Ramos (cell line): ENCODE results near the gene MAP3K5.

Experiments used
- in situ Hi-C: fragments of 300-500 bp; cut with MboI; formaldehyde crosslinking; loops from one replicate; pipeline ENCODE4 v1.14.3; 2022; ENCODE audit warnings: low sequenced_read_pairs; ENCODE audit not compliant: unreplicated experiment

Gene MAP3K5

DNA sequence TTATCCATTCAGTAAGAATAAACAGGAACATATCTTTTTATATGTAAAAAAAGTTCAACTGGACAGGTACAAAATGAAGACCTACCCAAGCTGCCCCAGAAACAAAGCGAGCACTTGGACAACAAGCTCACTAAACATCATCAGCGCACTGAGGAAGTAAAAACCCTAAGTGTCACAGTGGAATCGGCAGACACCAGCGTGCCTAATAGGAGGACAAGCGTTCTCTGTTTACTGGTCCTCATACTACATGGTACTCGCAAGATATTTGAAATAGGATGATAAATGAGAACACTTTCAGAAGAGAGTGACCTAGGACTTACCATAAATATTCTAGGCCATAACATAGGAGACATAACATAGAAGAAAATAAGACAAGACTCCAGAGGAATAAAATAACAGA, 260.2 kb downstream of the MAP3K5 start:
- in situ Hi-C loops: loop anchor here (25.0 kb wide), 1 partner anchor 995 kb away; no protein-coding TSS in a partner anchor

GRCh38 chr6:136529710-136530109, 262.6 kb downstream of the MAP3K5 start:
- in situ Hi-C loops: loop anchor here (25.0 kb wide), 1 partner anchor 992 kb away; no protein-coding TSS in a partner anchor

GRCh38 chr6:136528477-136528876, 263.8 kb downstream of the MAP3K5 start:
- in situ Hi-C loops: loop anchor here (25.0 kb wide), 1 partner anchor 991 kb away; no protein-coding TSS in a partner anchor

DNA sequence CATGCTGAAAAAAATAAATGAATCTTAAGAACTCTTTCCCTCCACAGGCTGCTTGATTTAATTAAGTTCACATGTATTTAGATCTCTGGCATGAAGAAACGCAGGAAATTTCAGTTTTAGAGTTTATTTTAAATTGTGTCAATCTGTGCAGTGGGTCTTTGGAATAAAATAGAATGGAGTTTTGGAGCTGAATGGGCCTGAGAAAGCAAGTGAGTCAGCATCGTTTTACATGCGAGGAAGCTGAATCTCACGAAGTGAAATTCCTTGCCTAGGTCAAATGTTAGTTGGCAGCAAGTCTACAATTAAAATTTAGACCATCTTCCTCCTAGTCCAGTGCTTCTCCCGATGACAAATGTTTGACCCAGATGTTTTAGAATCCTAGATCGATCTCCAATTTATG, 264.4 kb downstream of the MAP3K5 start:
- in situ Hi-C loops: loop anchor here (25.0 kb wide), 1 partner anchor 991 kb away; no protein-coding TSS in a partner anchor

- in situ Hi-C loops: loop anchor here (25.0 kb wide), 1 partner anchor 990 kb away; no protein-coding TSS in a partner anchor
These were observed 265.3 kb downstream of the MAP3K5 start for GRCh38 chr6:136526937-136527336.

- in situ Hi-C loops: loop anchor here (25.0 kb wide), 1 partner anchor 989 kb away; no protein-coding TSS in a partner anchor
These were observed 265.9 kb downstream of the MAP3K5 start for GRCh38 chr6:136526196-136526930.

DNA sequence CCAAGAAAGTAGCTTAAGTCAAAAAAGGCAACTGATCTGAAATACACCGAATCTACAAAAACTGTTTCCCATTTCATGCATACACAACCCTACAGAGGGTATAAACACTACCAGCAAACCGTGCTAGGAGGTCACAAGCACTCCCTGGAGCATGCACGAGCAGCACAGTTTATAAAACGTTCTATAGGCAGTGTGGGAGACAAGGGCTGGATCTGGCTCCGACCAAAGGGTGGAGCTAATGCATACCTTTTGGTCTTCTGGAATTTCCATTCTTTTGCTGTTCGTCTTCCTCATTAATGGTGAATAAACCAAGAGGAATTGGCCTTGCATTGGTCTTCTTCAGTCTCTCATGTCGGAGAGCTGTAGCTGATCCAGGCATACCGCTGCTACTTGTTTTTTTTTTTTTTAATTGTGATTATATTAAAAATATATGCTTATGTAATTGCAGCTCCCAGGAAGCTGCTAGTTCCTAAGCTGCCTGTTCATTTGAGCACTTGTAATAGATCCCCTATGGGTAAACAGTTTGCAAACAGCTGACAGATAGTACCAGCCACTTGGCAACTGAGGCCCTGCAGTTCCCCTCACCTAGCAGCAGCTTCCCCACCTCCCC, 266.6 kb downstream of the MAP3K5 start:
- in situ Hi-C loops: loop anchor here (25.0 kb wide), 1 partner anchor 988 kb away; no protein-coding TSS in a partner anchor

- in situ Hi-C loops: loop anchor here (25.0 kb wide), 1 partner anchor 988 kb away; no protein-coding TSS in a partner anchor
These were observed 267.3 kb downstream of the MAP3K5 start for GRCh38 chr6:136524936-136525413.

DNA sequence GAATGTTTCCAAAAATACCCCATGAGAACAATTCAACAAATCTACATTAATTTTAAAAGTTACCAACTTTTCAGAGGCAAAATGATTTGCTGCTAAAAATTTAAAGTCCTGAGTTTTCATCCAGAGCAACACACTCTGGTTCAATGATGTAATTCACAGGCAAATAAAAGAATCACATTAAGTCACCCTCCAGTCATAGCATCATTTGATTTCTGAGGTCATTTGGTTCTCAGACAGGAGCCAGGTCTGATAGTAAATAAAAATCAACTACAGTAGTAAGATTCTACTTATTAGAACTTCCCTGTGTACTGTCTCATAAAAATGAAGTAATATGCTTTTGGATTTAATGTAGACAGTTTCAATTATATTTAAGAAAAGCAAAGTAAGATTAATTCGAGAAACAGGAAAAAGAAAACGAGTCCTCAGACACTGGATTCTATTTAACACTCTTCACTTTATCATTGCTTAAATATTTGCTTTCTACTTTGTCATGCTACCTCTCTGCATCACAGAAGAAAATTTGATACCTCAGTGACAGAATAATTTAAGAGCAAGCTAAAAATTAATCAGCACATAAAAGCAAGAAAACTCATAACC, 267.8 kb downstream of the MAP3K5 start:
- in situ Hi-C loops: no loop called here

- in situ Hi-C loops: no loop called here
These were observed 269.1 kb downstream of the MAP3K5 start for GRCh38 chr6:136523196-136523595.

GRCh38 chr6:136522636-136523035, 269.6 kb downstream of the MAP3K5 start:
- in situ Hi-C loops: no loop called here

GRCh38 chr6:136521911-136522310, 270.4 kb downstream of the MAP3K5 start:
- in situ Hi-C loops: no loop called here

DNA sequence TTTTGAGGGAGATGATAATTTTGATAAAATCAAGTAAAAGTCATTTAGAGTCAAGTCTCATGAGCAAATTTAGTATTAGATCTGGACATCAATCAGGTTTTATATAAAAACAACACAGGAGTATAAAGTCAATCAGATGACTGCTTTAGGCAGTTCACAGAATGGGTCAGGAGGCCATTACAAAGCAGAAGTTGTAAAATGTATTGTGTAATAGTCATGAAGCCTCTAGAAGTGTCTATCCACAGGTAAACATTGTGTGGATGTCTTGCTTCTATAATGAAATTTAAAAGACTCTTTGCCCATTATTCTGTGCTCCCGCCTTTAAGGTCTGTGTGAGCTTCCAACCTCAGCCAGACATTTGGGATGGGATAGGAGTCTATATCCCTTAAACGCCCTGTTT, 270.9 kb downstream of the MAP3K5 start:
- in situ Hi-C loops: no loop called here

GRCh38 chr6:136520517-136520916, 271.8 kb downstream of the MAP3K5 start:
- in situ Hi-C loops: no loop called here

GRCh38 chr6:136517582-136517981, 274.7 kb downstream of the MAP3K5 start:
- in situ Hi-C loops: no loop called here

DNA sequence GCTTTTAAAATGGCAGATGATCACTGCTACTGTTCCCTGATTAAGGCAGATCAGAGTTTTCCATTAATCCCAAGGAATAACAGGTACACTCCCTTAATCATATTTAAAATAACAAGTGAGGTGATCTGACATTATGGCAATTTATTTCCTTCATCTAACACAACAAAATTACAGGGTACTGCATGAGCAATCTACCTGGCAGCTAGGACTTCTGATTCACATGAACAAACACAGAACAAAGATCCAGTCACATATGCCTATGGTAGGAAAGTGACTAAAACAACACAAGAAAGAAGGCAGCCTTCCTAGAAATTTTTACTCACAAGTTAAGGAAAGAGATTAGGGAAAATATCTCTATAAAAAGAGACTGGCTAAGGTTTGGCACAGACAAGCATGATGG, 275.3 kb downstream of the MAP3K5 start:
- in situ Hi-C loops: no loop called here

GRCh38 chr6:136514591-136514990, 277.7 kb downstream of the MAP3K5 start:
- in situ Hi-C loops: no loop called here

- in situ Hi-C loops: no loop called here
These were observed 280.4 kb downstream of the MAP3K5 start for GRCh38 chr6:136511926-136512325.

DNA sequence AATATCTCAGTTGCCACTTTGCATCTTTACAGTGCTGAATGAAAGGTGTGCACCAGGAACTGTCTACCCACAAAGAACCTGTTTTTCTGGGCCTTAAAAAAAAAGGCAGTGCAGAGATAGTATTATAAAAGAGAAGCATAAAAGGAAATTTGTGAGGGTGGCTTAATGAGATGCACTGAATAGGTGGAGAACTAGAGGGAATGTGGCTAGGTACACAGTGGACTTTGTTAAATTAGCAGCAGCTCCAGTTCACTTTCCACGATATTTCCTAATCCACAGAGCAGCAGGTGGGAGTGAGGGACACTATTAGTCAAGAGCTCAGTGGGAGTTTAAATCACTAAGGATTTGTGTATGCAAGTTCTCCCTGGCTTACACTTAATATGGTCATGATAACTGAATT, 280.9 kb downstream of the MAP3K5 start:
- in situ Hi-C loops: no loop called here

GRCh38 chr6:136510782-136511181, 281.5 kb downstream of the MAP3K5 start:
- in situ Hi-C loops: no loop called here

GRCh38 chr6:136510299-136510698, 282.0 kb downstream of the MAP3K5 start:
- in situ Hi-C loops: no loop called here
